Retinal pigment epithelial cell (primary cell): ENCODE data around the gene NIT1.

ENCODE experiments used
- DNase-seq: peaks from one replicate; pipeline ENCODE4 v3.0.0-alpha.2; 2010; ENCODE audit warnings: low read depth
- H3K4me3 ChIP-seq: 2 replicates; pipeline ENCODE4 v1.5.1; 2011; ENCODE audit warnings: mild to moderate bottlenecking, low read length, control low read depth, moderate library complexity
- TF ChIP-seq, protein P1 (sequence below): conservative IDR thresholded peaks from 2 replicates; pipeline ENCODE4 v1.5.1; 2011; ENCODE audit warnings: low read depth, low read length, control low read depth, inconsistent platforms

Gene NIT1

DNA sequence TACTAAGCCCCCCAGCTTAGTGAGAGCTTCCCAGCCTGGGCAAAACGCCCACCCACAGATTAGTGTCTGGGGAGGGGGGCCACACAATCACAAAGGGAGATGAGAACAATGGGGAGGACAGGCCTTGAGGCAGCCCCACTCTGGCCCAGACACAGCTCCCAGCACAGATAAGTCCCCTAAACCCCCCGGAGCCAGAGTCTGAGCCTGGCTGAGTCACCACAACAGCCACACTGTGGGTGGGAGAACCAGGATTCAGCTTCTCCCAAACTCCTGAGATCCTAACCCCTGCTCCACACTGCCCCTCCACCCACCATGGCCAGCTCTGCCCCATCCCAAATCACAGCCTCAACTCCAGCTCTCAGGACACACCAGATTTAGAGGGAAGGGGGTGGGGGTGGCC lies 32.7 kb upstream of the NIT1 start:
- TF ChIP-seq, protein P1, sequence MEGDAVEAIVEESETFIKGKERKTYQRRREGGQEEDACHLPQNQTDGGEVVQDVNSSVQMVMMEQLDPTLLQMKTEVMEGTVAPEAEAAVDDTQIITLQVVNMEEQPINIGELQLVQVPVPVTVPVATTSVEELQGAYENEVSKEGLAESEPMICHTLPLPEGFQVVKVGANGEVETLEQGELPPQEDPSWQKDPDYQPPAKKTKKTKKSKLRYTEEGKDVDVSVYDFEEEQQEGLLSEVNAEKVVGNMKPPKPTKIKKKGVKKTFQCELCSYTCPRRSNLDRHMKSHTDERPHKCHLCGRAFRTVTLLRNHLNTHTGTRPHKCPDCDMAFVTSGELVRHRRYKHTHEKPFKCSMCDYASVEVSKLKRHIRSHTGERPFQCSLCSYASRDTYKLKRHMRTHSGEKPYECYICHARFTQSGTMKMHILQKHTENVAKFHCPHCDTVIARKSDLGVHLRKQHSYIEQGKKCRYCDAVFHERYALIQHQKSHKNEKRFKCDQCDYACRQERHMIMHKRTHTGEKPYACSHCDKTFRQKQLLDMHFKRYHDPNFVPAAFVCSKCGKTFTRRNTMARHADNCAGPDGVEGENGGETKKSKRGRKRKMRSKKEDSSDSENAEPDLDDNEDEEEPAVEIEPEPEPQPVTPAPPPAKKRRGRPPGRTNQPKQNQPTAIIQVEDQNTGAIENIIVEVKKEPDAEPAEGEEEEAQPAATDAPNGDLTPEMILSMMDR, result no peak
- H3K4me3 ChIP-seq, result no peak overlapping the region
- DNase-seq, result peak; percentile 43

- H3K4me3 ChIP-seq, result no peak overlapping the region
- TF ChIP-seq, protein P1, result no peak
Measured at GRCh38 chr1:161086457-161086856, 31.4 kb upstream of the NIT1 start.

GRCh38 chr1:161088587-161089110 lies 29.3 kb upstream of the NIT1 start:
- DNase-seq, result no peak
- TF ChIP-seq, protein P1, result no peak
- H3K4me3 ChIP-seq, result no peak overlapping the region

More at GRCh38 chr1:161086457-161086856, 31.4 kb upstream of the NIT1 start:
- no peak for DNase-seq

DNA sequence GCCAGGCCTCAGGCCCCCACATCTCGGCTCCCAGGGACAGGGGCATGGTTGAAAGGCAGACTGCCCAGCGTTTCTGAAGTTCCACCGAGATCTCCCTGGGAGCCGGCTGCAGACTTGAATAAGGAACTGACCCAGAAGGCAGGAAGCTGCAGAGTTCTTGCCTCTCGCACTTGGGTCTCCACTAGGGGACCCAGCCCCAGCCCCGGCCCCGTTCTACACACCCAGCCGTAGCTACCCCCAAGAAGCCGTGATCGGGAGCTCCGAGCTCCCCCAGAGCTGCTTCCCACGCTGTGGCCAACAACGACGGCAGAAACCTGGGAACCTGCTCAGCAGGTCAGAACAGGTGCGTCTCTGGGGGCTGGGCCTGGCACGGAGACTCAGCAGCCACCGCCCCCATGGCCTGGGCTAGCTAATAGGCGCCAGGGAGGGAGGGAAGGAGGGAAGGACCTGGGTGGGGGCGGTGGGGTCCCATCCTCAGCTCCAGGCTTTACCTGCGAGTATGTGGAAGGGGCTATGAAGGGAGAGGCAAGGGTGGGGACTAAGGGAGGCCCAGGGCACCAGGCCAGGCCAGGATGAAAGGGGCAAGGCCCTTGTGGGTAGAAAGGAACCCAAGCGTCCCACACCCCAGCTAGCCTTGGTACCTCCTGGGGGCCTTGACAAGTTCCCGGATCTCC lies 28.5 kb upstream of the NIT1 start, which contains the start of gene NECTIN4:
Gene NECTIN4 (minus strand): TSS at position 308 of the 674 bp plus-strand sequence. CDS start 262 bp downstream, at position 46.
- DNase-seq, result no peak
- TF ChIP-seq, protein P1, result no peak
- no peak within 1 kb of the TSS for H3K4me3 ChIP-seq

- H3K4me3 ChIP-seq, result no peak overlapping the region
- TF ChIP-seq, protein P1, result no peak
- no peak for DNase-seq
Measured at GRCh38 chr1:161089938-161090337, 28.0 kb upstream of the NIT1 start.

DNA sequence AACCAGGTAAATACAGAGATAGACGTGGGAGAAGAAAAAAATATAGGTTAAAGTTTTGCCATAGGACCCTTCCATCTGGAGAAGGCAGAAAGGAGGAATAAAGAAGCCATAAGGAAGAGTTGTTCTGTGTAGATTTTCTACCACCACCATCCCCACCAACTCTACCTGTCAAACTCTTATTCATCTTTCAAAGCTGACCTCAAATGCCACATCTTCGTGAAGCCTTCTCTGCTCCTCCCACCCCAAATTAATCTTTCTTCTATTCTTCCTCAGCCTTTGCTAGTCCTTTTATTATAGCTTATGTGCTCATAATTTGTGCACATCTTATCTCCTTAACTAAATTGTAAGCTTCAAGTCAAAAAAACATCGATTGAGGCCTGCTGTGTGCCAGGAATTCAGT lies 27.3 kb upstream of the NIT1 start:
- H3K4me3 ChIP-seq, result no peak overlapping the region
- no peak for DNase-seq
- TF ChIP-seq, protein P1, result no peak

- TF ChIP-seq, protein P1, result no peak
Measured at GRCh38 chr1:161091093-161091492, 26.8 kb upstream of the NIT1 start.

More at GRCh38 chr1:161091093-161091492, 26.8 kb upstream of the NIT1 start:
- no peak for DNase-seq
- H3K4me3 ChIP-seq, result no peak overlapping the region
